Activated CD8-positive, alpha-beta memory T cell treated with anti-CD3 and anti-CD28 coated beads for 24 hours (primary cell): ENCODE results near the gene CTNNA2.
"Not testable (repeated sequence)": the region's sequence is repeated elsewhere in the genome, so short reads cannot be mapped to it uniquely, and the experiment has no call there.

ENCODE experiments used
- DNase-seq: peaks from one replicate; pipeline ENCODE4 v3.0.0-alpha.2; 2020

Gene CTNNA2

DNA sequence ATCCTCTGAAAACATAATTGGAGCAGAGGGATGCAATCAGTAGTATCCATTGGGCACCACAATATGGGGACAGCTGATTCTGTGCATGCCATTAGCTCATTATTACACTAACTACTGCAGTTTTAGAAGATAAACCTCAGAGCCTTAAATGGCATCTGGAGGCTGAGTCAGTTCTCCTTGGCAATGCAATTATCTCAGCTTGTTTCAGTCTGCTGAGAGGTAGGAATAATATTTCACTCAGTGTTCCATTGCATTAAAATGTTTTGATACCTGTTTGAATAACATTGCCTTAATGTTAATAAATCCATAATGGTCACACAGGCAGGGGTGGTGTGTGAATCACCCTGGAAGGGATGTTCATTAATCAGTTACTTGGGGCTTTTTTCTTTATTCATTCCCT lies 482.1 kb downstream of the CTNNA2 start:
- DNase-seq: no peak

DNA sequence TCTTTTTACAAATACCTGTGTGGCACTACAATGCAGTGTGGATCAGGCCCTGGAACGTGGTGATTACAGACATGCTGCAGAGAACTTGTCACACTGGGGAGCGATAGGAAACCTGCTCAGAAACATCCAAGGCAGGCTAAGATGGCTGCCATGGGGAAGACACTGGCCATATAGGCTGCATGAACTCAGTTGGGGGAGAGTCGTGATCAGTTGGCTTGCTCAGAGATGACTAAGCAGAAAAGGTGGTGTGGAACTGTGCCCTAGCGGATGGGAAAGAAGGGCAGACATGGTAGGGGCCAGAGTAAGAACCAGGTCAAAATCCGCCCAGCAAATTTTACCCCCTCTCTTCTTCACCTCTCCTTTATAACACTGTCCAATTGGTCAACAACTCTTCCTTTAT lies 483.9 kb downstream of the CTNNA2 start:
- no peak for DNase-seq

DNA sequence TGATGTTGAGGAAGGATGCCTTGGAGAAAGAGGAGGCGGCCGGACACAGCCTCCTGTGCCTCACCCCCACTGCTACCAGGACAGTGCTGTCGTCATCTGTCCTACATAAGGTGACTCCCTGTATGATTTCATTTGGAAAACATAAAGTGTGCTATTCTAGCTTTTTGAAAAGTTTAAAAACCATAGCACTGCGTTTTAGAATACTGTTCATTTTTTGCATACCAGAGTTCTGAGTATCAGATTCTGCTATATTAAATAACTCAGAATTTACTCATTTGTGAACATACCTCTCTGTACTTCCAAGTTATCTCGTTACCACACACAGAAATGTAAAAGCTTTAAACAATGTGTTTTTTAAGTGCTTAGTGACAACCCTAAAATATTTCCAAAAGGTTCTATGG lies 488.9 kb downstream of the CTNNA2 start:
- DNase-seq: no peak

DNA sequence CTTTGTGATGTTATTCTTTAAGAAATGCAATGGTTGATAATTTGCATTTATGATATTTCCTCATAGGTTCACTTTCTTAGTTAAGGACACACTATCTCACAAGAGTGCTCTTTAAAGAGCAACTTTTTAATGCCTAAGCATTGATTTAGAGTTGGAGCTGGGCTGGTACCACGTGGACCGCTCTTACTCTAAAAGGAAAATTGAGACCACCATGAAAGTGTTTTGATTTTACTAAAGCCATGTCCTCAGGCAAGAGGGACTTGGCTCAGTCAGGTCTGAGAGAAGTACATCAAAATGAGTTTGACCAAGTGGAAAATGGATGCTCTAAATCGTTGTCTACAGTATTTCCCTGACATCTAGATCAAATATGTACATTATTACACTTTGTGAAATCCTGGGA lies 489.3 kb downstream of the CTNNA2 start:
- DNase-seq: no peak

DNA sequence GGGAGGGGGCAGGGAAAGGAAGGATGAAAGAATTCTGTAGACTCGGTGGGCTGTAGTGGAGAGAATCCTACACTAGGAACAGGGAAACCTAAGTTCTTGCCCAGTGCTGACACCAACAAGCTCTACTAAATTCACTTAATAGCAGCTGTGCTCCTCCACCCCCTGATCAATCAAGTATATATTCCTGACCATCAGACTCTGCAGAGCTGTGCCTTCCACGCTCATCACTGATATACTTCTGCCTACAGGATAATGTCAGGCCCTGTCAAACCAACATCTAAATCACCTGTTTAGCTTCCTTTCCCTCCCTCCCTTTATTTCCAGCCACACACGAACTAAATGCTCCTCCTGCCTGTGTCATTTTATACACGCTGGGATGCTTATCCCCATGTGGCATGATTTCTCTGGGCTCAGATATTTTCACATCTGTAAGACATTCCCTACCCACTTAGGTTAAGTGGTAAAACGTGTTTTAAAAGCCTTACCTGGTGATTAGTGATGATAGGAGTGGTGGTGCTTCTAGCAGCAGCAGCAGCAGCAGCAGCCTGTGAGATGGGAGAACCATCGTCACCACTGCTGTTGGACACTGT lies 489.8 kb downstream of the CTNNA2 start:
- no peak for DNase-seq

DNA sequence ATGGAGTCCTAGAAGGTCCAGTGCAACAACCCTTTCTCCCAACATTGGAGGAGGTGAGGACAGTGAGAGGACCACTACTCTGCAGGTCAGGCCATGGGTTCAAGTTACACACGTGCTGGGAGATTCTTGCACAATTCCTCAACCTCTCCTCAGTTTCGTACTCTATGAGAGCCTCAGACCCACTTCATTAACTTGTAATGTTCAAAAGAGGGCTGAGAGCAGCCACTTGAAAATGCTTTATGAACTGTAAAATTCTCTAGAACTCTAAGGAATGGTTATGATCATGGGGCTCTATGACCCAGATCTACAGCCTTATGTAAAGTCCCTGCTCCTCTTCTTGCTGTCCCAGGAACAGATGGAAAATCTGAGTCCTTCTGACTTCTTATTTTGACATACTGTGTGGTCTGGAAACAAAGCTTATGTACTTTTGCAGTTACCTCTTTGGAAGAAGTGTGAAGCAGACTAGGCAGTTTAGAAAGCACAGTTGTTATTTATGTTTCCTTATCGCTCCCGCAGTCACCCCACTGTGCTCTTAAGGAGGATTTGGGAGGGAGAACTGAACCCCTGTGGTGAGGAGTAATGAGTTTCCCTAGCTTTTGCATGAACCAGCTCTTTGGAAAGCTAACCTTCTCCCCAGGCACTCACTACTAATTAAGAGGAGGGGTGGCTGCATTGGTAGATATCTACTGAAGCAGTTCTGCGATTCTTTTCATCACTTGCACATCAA lies 495.1 kb downstream of the CTNNA2 start:
- no peak for DNase-seq

DNA sequence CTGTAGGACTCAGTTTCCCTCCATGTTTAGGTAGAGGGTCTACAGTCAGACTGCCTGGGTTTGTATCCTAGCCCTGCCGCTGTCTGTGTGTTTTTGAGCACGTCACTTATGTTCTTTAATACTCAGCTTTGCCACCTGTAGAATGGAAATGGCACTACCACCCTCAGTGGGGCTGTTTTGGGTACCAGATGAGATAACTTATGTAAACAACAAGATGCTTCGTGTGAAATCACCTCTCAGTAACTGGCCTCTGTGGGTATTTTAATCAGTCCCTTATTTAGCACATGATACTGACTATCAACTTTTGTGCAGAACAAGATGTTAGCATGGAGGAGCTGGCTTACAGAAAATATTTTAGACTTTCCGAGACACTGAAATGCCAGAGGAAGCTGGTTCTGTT lies 495.7 kb downstream of the CTNNA2 start:
- no peak for DNase-seq

DNA sequence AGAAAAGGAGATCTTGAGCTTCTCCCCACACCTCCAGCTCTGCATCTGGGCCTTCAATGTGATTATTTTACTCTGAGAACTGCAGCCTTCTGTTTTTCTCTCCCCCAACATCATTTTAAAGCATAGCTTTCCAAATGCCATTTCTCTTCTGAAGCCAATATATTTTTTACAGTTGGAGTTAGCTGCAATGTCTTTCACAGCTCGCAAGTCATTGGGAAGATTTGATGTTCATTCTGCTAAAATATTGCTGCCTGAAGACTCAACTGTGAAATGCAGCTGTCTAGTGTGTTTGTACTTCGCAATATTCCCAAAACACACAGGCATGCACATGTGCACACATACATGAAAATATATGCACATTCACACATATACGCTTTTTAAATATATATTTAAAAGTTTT lies 496.4 kb downstream of the CTNNA2 start:
- DNase-seq: no peak

DNA sequence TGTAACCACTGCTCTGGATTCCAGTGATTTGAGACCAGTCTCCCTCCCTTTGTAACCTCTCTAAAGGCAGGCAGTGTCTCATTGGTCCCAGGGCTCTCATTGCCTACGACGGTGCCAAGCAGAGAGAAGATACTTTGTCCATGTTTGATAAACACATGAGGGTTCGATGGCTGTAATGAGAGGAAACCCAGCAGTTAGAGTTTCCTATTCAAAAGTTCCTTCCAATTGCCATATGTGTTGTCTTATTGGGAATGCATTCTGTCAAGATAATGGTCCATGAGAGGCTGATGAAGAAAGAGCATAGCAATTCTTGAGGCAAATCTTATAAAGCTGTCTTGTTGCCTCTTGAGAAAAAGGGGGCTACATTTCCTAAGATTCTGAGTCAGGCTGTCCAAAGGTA lies 499.2 kb downstream of the CTNNA2 start:
- DNase-seq: no peak

DNA sequence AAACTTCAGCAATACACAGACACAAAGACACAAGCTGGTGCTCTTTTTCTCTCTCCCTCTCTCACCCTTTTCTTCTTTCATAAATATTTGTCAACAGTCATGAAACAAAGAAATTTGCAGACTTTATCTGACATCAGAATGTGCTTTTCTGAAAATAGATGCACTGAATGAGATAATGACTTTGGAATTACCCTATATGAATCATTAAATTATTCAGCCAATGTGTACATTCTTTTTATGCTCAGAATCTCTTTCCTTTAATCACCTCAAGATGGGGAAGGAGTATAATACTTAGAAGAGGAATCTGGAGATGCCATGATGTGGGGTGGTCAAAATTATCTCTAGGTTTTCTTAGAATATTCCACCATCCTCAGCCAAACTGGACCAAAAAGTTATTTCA lies 501.8 kb downstream of the CTNNA2 start:
- DNase-seq: no peak

DNA sequence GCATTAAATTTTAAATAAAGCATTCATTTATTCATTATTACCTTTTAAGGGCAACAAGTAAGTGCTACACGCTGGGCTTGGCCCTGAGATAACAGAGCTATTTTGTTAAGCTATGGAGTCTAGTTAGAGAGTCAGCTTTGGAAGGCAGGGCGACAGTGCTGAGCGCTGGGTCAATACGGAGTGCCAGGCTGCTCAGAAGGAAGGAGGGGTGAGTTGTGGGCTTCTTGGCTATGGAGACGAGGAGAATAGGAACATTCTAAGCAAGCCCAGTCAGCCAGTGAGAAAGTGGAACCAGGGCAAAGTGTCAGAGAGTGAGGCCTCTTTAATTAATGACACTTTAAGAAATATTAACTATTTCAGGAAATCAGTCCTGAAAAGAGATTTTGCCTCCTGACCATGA lies 503.3 kb downstream of the CTNNA2 start:
- no peak for DNase-seq

DNA sequence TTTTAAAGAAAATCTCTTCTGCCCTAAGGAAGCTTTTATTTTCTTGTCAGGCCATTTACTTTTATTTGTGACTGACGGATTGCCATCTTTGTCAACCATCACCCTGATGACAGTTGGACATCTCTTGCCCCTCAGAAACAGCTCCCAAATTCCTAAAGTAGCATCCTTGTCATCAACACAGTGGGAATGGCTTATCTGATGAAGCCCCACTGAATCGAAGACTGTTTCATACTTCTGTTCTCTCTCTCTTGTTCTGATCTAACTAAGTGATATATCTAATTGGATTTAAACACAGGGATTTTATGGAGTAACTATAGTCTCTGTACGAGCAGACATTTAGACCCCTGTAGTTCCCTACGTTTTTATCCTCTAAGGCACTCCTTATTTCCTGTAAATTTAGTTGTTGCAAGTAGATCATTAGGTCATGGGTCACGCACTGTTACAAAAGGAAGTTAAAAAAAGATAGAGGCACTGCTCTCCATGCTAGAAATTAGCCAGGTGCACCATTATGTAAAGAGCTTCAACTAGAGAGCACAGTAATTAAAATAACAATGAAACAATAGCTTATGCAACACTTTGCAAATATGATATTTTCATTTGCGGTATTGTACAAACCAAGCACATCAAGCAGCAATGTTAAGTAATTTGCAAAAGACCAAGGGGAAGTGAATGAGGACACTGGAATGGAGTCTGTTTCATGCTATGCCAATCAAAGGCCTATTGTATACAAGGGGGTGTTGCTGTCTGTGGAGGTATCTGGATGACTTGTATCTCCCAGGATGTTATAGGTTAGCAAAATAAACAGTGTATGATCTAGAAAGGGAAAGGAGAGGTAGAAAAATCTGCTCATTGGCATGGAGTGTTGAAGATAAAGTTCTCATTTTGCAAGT lies 507.0 kb downstream of the CTNNA2 start:
- no peak for DNase-seq

DNA sequence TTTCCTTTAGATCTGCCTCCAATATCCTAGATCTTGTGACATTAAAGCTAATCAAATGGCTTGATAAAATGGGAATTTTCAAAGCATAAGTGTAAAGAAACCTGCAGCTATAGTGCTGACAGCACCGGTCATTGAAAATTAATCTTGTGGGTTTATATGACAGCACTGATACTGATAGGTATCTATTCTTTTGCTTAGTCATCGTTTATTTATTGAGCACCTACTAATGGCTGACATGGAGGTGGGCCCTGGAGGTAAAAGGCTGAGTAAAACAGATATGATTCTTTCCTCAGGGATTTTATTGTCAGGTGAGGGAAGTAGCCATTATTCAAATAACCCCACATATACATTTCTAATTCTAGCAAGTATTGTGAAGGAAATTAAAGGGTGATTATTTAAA lies 509.2 kb downstream of the CTNNA2 start:
- DNase-seq: no peak

DNA sequence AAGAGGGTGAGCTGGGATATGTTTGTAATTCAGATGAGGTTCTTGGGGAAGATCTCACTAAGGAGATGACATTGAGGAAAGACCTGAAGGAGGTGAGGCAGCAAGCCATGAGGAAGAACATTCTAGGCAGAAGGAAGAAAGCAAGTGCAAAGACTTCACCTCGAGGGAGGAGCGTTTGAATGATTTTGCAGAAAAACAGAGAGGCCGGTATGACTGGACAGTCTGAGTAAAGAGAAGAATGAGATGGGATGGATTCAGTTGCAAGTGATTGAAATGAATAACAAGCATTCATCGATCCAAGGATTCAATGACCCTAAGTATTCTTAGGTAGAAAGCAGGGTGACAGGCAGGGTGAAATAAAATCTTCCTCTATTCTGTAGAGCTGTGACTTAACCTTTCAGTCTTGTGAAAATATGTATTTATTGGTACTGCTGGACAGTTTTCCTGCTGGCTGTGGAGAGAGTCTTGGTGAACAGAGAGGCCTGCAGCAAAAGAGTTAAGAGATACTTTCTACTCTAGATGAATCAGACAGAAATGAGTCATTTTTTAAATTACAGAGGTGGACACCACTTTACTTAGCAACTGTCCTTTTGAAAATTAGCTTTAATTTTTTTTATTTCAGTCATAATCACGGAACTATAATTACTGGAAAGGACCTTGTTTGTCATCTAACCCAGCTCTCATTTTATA lies 513.3 kb downstream of the CTNNA2 start:
- no peak for DNase-seq

DNA sequence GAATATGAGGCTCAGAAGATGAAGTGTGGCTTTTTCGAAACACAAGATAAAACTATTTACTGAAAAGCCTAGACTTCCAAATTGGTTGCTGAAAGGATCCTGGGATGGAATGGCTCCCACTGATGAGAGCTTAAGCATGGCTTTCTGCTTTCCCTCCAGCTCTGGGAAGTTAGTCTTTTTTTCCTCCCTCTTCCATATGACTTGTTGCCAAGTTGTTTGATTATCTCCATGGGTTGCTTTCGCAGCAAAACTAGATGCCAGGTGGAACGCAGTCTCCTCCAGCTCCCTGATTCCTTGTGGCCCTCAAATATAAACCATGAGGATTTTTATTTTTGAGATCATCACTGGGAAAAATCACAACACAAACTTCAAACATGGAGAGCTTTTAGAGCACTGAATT lies 515.2 kb downstream of the CTNNA2 start:
- no peak for DNase-seq

DNA sequence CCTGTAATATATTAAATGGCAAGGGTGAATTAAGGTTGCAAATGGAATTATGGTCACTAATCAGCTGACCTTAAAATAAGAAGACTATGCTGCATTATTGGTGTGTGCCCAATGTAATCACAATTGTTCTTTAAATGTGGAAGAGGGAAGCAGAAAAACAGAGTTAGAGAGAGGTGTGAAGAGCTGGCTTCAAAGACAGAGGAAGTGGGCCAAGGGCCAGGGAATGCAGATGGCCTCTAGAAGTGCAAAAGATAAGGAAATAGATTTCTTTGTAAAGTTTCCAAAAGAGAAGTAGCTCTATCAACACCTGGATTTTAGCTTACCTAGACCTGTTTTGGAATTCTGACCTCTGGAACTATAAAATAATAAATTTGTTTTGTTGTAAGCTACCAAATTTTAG lies 515.7 kb downstream of the CTNNA2 start:
- no peak for DNase-seq

DNA sequence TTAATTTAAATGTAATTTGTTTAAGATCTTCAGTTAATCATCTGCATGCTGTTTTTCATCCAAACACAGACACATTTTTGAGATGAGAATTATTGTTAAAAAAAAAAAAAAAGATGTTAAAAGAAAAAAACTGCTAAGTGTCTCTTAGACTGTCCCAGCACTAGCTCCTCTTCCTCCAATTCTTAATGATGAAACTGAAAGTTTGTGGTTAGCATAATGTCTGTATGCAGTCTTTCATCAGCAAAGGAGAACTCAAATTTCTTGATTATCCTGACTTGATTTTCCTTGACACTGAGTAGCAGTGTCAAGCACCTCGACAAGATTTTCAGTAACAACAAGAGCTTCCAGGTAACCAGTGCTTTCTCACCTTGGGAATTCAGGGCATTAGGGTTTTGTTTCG lies 517.3 kb downstream of the CTNNA2 start:
- DNase-seq: no peak

DNA sequence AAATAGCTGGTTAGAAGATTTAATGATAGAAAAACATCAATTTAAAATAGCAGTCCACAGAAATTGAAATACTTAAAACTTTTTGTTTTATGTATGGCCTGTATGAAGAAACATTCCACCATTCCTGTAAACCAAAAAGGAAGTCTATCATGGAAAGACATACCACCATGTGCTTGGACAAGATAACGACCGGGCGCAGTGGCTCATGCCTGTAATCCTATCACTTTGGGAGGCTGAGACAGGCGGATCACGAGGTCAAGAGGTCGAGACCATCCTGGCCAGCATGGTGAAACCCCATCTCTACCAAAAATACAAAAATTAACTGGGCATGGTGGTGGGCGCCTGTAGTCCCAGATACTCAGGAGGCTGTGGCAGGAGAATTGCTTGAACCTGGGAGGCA lies 519.8 kb downstream of the CTNNA2 start:
- DNase-seq: not testable (repeated sequence)

DNA sequence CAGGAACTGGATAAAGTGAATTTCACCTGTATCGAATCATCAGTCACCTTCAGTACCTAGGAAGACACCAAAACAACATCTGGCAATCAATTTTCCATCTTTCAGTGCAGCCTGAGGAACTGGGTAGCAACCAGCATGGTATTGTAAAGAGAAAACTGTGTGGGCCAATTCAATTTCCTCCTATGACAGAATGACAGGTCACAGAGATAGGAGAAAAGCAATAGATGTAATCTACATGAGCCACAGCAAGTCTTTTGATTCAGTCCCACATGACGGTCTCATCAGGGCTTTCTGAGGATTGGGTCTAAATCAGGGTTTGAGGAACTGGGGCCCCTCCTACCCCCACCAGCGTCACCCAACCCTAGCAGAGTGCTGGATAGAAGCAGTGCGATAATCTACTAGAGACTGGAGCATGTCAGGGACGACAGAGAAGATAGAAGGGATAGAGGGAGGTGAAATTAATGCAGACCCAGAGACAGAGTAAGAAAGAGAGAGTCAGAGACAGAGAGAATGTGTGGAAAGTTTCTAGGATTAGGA lies 523.0 kb downstream of the CTNNA2 start:
- DNase-seq: no peak

DNA sequence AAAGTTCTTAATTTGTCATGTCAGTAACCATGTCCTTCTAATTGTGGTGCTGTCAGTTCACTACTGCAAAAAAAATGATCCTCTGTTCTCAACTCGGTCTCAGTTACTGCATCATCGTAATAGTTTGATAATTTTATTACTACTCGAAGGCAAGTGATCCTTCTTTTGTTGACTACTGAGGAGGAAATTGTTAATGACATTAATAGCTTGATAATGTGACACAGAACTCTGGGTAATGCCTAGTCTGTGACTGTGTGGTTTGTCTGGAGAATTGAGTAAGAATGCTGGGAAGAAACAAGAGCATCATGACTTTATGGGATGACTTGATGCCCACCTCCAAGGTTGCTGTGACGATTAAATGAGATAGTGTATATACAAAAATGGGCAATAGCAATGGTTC lies 524.5 kb downstream of the CTNNA2 start:
- no peak for DNase-seq

DNA sequence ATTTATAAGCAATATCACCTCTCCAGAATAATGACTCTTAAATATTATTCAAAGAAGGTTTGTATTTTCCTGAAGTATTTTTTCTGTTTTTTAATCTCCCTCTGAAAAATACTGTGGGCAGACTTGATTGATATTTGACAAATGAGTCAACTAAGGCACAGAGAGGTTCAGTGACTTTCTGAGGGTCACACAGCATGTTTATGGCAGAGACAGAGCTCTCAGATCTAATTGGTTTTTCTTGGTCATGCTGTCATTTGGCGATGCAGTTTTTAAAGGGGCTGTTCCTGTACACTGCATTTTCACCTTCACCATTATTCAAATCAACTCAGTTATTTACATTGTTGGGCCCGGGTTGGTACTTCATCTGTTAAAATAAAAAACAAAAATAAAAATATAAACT lies 527.4 kb downstream of the CTNNA2 start:
- no peak for DNase-seq

DNA sequence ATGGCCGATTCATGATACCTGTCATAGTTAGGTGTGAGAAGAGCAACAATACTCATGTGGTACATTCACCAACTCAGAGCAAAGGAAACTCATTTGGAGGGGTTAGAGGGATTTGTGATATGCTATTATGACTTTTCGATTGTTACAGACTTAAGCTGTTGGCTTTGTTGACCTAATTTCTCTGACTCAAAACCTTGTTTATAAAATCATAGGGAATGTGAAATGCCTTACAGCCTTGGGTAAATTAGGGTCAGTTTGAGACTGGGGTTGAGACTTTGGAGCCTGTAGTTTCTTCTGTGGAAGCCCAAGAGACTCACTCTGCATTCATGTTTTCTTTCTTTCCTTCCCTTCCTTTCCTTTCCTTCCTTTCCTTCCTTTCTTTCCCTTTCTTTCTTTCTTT lies 529.8 kb downstream of the CTNNA2 start:
- no peak for DNase-seq

DNA sequence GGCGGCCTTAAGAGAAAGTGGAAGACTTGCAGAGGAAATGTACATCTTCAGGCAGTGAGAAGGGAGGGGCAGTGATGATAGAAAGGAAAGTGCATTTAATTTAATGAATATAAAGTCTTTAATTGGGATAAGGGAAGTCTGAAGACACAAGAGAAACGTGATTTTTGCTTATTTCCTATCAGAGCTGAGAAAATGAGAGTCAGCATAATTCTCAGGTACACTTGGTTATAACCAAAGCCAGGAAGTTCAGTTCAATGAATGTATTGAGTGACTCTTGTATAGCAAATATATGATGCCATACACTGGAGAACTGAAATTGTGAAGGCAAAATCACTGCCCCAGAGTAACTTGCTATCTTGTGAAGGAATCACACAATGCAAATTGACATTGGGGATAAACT lies 535.4 kb downstream of the CTNNA2 start:
- no peak for DNase-seq
